Hematopoietic multipotent progenitor cell (in vitro differentiated cells): ENCODE measurements around the gene DNAL4. TPM values are rescaled to one million over a fixed set of nuclear protein-coding genes. Genes with fewer than 3 reads are reported as not detected.
A peak's percentile ranks its signal among the peaks of the same experiment; 100 is the strongest.

Experiments used
- DNase-seq, 3 donors: peaks; one replicate each; pipeline ENCODE4 v3.0.0-alpha.2; 2011 to 2015; ENCODE audit warnings: low read depth in 2 of 3, low spot score in 2 of 3
- total RNA-seq: library from RNA; depleted of rRNA; stranded (reverse); fragments of >200 nt; gene quantifications from one replicate; pipeline ENCODE4 v1.2.3, GENCODE V29; 2012

DNAL4 gene
- total RNA-seq, 1 donor, result 14.8 TPM

GRCh38 chr22:38788021-38788816 lies 5.7 kb downstream of the DNAL4 start:
- no peak for DNase-seq

DNA sequence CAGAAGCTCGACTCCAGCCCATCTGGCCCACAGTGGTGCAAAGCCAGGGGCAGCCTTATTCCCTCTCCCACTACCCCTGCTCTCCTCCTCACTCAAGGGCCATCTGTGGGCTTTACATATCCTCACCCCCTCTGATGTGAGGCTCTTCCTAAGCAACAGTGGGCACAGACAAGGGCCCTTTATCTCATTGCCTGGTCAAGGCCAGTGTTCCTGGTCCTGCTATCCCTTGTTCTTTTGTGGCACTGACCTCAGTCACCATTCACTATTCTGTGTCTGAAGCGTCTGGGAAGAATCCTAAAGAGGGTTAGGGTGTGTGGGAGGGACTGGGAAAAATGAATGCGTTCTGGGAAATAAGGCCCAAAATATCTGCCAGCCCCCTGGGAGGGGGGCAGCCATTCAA lies 7.3 kb downstream of the DNAL4 start:
- DNase-seq, result no peak

DNA sequence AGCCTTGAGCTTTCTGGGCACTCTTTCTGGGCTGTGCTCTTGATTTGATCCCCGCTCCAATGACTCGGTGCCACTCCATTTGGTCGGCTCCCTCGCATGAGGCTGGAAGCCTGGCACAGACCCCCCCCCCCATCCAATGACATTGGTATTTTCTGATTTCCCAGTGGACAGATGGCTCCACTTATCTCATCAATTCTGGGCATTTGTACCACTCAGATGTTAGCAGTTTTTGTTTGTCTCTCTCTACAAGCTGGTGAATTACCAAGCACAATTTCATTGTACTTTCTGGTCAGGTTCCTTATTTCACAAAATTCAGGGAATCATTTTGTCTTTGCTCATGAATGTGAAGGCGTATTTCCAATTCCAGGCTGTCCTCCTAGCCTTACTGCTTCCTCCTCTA lies 9.1 kb downstream of the DNAL4 start:
- no peak for DNase-seq

- DNase-seq, result no peak
These were observed 9.9 kb downstream of the DNAL4 start for GRCh38 chr22:38784035-38784434.

GRCh38 chr22:38783095-38783615 lies 10.8 kb downstream of the DNAL4 start:
- DNase-seq, result peak in 2 of 3 donors; percentile 24 to 27

DNA sequence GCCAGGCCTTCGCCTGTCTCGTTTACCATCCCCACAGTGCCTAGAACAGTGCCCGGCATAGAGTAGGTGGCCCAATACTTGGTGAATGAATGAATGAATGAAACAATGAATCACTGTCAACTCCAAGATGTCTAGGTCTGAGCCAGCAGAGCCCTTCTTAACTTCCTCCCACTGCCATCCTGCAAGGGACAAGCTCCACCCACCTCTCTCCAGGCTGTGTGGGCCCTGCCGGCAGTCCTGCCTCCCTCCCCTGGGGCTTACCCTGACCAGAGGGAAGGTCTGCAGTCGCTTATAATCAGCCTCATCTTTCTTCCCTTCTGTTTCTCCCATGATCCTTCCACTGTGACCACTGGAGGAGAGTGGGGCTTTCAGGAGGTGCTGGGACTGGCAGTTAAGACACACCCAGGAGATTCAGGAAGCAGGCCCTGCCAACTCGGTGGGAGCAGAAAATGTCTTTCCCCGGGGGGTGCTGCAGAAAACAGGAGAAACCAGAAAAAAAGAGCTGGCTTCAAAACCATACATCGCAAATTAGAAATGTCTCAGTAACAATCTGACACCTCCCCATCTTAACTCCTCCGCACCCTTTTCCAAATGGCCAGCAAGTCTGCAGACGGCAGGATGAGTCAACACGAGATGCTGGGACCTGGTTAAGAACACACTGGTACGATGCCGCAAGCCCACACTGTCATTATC lies 11.4 kb downstream of the DNAL4 start:
- DNase-seq, result peak in 1 of 3 donors; percentile 51

DNA sequence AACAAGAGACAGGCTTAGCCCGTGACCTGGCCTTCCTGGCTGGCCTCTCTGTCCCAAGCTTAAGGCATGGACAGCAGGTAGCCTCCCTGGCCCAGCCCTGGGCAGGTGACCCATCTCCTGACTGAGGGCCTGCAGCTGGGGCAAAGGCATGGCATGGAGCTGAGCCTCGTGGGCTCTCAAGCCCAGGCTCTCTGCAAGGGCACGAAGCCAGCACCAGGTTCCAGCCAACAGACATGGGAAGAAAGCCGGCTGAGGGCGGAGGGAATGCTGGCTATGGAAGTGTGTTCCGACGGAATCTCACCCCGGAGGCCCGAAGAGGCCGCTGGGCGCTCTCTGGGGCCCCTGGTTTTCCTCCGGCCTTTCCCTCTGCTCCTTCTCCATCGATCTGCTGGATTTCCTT lies 12.9 kb downstream of the DNAL4 start:
- no peak for DNase-seq

- DNase-seq, result no peak
These were observed 16.8 kb downstream of the DNAL4 start for GRCh38 chr22:38777087-38777671.

DNA sequence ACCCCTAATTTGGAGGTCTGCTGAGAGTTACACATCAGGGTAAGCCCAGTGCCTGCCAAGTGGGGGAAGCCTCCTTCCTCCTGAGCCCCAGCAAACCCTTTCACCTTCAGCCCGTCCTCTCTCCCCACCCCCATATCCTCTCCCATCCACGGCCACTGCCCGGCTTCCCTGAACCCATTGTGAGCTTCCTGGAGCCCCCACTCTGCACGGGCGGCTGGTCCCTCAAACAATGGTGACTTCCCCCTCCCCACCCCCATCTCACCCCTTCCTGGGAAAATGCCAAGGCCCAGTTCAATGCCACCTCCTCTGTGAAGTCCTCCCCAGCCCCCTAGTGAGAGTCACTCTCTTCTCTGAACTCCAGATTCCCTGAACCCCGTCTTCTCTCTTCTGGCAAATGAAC lies 17.9 kb downstream of the DNAL4 start:
- no peak for DNase-seq

DNA sequence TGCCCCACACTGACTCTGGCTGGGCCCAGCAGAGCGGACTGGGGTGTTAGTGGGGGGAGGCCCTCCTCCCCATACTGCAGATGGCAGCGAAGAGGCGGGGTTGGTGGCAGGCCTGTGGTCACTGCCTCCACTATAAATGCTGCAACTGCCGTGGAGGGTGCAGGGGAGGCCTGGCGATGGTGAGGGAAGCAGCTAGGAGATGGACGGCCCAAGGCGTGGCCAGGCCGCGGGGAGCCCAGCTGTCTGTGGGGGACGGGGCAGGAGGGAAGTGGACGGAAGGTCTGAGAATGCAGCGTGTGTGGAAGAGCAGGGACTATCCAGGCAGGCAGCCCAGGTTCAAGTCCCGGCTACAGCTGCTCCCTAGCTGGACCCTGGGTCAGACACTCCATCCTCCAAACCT lies 18.3 kb downstream of the DNAL4 start:
- DNase-seq, result no peak

GRCh38 chr22:38774496-38775166 lies 19.3 kb downstream of the DNAL4 start:
- DNase-seq, result no peak

- DNase-seq, result no peak
These were observed 20.5 kb downstream of the DNAL4 start for GRCh38 chr22:38773363-38773946.

DNA sequence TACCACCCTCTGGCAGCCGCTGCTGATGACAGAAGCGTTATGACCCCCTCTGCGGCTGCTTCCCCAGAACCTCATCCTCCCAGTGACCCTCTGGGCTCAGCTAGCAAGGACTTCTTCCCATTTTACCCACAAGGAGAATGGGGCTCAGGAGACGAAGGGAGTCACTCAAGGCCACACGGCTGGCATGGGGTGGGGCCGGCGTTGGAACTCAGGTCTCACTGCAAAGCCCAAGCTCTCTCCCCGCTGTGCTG lies 21.4 kb downstream of the DNAL4 start:
- no peak for DNase-seq

GRCh38 chr22:38770257-38770949 lies 23.5 kb downstream of the DNAL4 start:
- DNase-seq, result no peak

- no peak for DNase-seq
These were observed 25.9 kb downstream of the DNAL4 start for GRCh38 chr22:38768036-38768435.

- DNase-seq, result no peak
These were observed 26.6 kb downstream of the DNAL4 start for GRCh38 chr22:38767313-38767712.

DNA sequence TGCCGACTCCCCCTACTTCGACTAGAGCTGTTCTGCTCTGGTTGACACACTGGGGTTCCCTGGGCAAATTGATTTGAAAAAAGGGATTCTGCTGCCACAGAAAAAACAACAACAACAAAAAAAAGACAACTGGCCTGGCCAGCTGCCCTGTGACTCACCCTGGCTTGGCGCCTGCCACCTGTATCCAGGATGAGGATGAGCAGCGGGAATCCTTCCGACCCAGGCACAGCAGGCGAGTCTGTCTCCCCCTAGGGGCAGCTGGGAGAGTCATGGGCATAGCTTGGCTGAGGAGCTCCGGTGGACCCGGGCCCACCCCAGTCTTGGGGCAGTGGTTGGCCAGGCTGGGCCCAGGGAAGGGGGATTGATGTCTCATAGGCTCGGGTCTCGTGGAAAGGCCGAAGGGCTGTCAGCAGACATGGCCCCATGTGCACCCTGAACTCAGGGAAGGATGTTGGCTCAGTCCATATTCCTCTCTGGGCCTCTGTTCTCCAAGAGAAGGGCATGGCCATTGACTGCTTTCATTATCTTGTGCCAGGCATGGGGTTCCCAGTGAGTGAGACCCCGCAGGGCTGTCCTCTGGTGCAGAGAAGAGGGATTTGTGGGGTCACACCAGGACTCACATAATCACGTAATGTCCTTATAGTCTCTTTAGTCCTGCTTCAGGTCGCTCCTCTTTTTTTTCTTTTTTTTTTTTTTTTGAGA lies 27.7 kb downstream of the DNAL4 start:
- DNase-seq, result peak in 2 of 3 donors; percentile 43 to 48

GRCh38 chr22:38762551-38762983 lies 31.4 kb downstream of the DNAL4 start:
- DNase-seq, result no peak
